Measurements from ENCODE around the gene GNG12. TPM values are rescaled to one million over a fixed set of nuclear protein-coding genes. Genes with fewer than 3 reads are reported as not detected.

The GNG12 gene
- total RNA-seq, 1 donor from 2014 or later: 17.3 TPM

GRCh38 chr1:67686267-67687197, 146.7 kb downstream of the GNG12 start:
- peak; percentile 82 for DNase-seq (ENCODE audit: low spot score)
- peak; percentile 42 for ATAC-seq

- peak; percentile 23 for ATAC-seq
Observed at GRCh38 chr1:67685558-67686266, 147.6 kb downstream of the GNG12 start.

GRCh38 chr1:67685067-67685557, 148.2 kb downstream of the GNG12 start, which contains the start of gene GADD45A:
GADD45A (plus strand) TSS chr1:67685201; CDS start chr1:67685495, 294 bp downstream.
- DNase-seq (ENCODE audit: low spot score) (peak; percentile 100), ATAC-seq (peak; percentile 83)

More at GRCh38 chr1:67685558-67686266, 147.6 kb downstream of the GNG12 start:
- DNase-seq (ENCODE audit: low spot score): peak; percentile 67

- no peak for DNase-seq (ENCODE audit: low spot score)
- ATAC-seq: peak; percentile 2
Observed at GRCh38 chr1:67684526-67685066, 148.7 kb downstream of the GNG12 start.

GRCh38 chr1:67683766-67684525, 149.3 kb downstream of the GNG12 start:
- ATAC-seq: no peak
- peak; percentile 57 for DNase-seq (ENCODE audit: low spot score)

GRCh38 chr1:67683316-67683715, 150.0 kb downstream of the GNG12 start:
- ATAC-seq: no peak
- no peak for DNase-seq (ENCODE audit: low spot score)

- no peak for ATAC-seq
Observed at GRCh38 chr1:67682659-67683197, 150.5 kb downstream of the GNG12 start.

GRCh38 chr1:67680486-67680885, 152.8 kb downstream of the GNG12 start:
- no peak for DNase-seq (ENCODE audit: low spot score)
- ATAC-seq: no peak

More at GRCh38 chr1:67682659-67683197, 150.5 kb downstream of the GNG12 start:
- DNase-seq (ENCODE audit: low spot score): no peak

- DNase-seq (ENCODE audit: low spot score) (no peak), ATAC-seq (no peak)
Observed at GRCh38 chr1:67679691-67680090, 153.6 kb downstream of the GNG12 start.

- DNase-seq (ENCODE audit: low spot score) (no peak), ATAC-seq (no peak)
Observed at GRCh38 chr1:67677930-67678329, 155.3 kb downstream of the GNG12 start.

GRCh38 chr1:67677408-67677807, 155.9 kb downstream of the GNG12 start:
- DNase-seq (ENCODE audit: low spot score) (no peak), ATAC-seq (no peak)

GRCh38 chr1:67676946-67677345, 156.3 kb downstream of the GNG12 start:
- no peak for ATAC-seq
- no peak for DNase-seq (ENCODE audit: low spot score)

GRCh38 chr1:67676287-67676686, 157.0 kb downstream of the GNG12 start:
- no peak for DNase-seq (ENCODE audit: low spot score)
- ATAC-seq: no peak

- DNase-seq (ENCODE audit: low spot score) (no peak), ATAC-seq (no peak)
Observed at GRCh38 chr1:67675800-67676199, 157.5 kb downstream of the GNG12 start.

- ATAC-seq (no peak), DNase-seq (ENCODE audit: low spot score) (no peak)
Observed at GRCh38 chr1:67674260-67675011, 158.8 kb downstream of the GNG12 start.

- DNase-seq (ENCODE audit: low spot score) (no peak), ATAC-seq (no peak)
Observed at GRCh38 chr1:67673468-67674201, 159.6 kb downstream of the GNG12 start.

GRCh38 chr1:67672260-67672803, 160.9 kb downstream of the GNG12 start:
- ATAC-seq (no peak), DNase-seq (ENCODE audit: low spot score) (no peak)

GRCh38 chr1:67668660-67669059, 164.6 kb downstream of the GNG12 start:
- no peak for ATAC-seq

More at GRCh38 chr1:67668660-67669059, 164.6 kb downstream of the GNG12 start:
- DNase-seq (ENCODE audit: low spot score): no peak

Data from left lobe of liver (tissue), 2 donors.